HepG2 (cell line): Measurements from ENCODE around the gene SNX22. TPM values are rescaled to one million over a fixed set of nuclear protein-coding genes. Genes with fewer than 3 reads are reported as not detected.

ENCODE experiments used
- CHD4 ChIP-seq: fragments of 200-600 bp; sonication (generic); IDR thresholded peaks from 2 replicates; pipeline ENCODE4 v1.7.0; 2017; ENCODE audit warnings: mild to moderate bottlenecking, low read length, borderline replicate concordance
- HOXA5 ChIP-seq: sonication (generic); formaldehyde crosslinking; IDR thresholded peaks from 2 replicates; pipeline ENCODE4 v1.4.0; 2020; ENCODE audit warnings: missing genetic modification reagents
- JUND ChIP-seq: sonication (generic); formaldehyde crosslinking; IDR thresholded peaks from 2 replicates; pipeline ENCODE4 v1.8.0; 2022; ENCODE audit warnings: mild to moderate bottlenecking, missing genetic modification reagents
- MTF1 ChIP-seq: sonication (generic); formaldehyde crosslinking; IDR thresholded peaks from 2 replicates; pipeline ENCODE4 v1.5.0; 2020; ENCODE audit warnings: missing genetic modification reagents
- MXD4 ChIP-seq: IDR thresholded peaks from 2 replicates; pipeline ENCODE4 v1.6.1; 2016; ENCODE audit warnings: mild to moderate bottlenecking, missing biosample characterization, missing genetic modification reagents
- PRPF4 ChIP-seq: fragments of 200-400 bp; formaldehyde crosslinking; IDR thresholded peaks from 2 replicates; pipeline ENCODE4 v1.6.1; 2016; ENCODE audit warnings: low read length, low read depth; ENCODE audit not compliant: poor library complexity, severe bottlenecking
- SOX6 ChIP-seq, 2 experiments: fragments of 450-650 bp in 1 of 2; sonication (generic) in 1 of 2; formaldehyde crosslinking in 1 of 2; IDR thresholded peaks; 2 replicates each; pipeline versions ENCODE4 v1.4.0 to v1.6.1; 2017 to 2020; ENCODE audit warnings: antibody characterized with exemption in 1 of 2, mild to moderate bottlenecking in 1 of 2, missing genetic modification reagents in 1 of 2
- WIZ ChIP-seq: sonication (generic); formaldehyde crosslinking; IDR thresholded peaks from 2 replicates; pipeline ENCODE4 v1.5.1; 2020; ENCODE audit warnings: mild to moderate bottlenecking, missing genetic modification reagents
- ZFY ChIP-seq: sonication (generic); formaldehyde crosslinking; IDR thresholded peaks from 2 replicates; pipeline ENCODE4 v1.4.0; 2020; ENCODE audit warnings: missing genetic modification reagents
- polyA plus RNA-seq, 8 experiments: library from polyadenylated mRNA; depleted of rRNA in 3 of 8; stranded (reverse) in 7 of 8; unstranded in 1 of 8; fragments of >200 nt; fragmentation: Illumina TruSeq in 4 of 8; extraction: Trizol in 4 of 8; gene quantifications; 2 replicates each; pipeline versions ENCODE4 v1.2.1 to v1.2.3, GENCODE V29; 2011 to 2016; ENCODE audit warnings: low read depth in 4 of 8, missing spikeins in 1 of 8, mixed read lengths in 1 of 8; ENCODE audit not compliant: insufficient read depth in 1 of 8
- total RNA-seq, 5 experiments: library from RNA; depleted of rRNA; stranded (reverse); fragments of >200 nt; fragmentation: Illumina TruSeq; extraction: Trizol; gene quantifications; 2 replicates each; pipeline ENCODE4 v1.2.3, GENCODE V29; 2016; ENCODE audit warnings: low read depth in 1 of 5
- TF ChIP-seq, protein P1 (sequence below): sonication (generic); formaldehyde crosslinking; IDR thresholded peaks from 2 replicates; pipeline ENCODE4 v1.4.0; 2020; ENCODE audit warnings: mild to moderate bottlenecking, missing genetic modification reagents
- TF ChIP-seq, protein P2 (sequence below): sonication (generic); formaldehyde crosslinking; IDR thresholded peaks from 2 replicates; pipeline ENCODE4 v1.4.0; 2020; ENCODE audit warnings: missing genetic modification reagents, low read depth, mild to moderate bottlenecking, borderline replicate concordance
- TF ChIP-seq, protein P3 (sequence below): sonication (generic); formaldehyde crosslinking; IDR thresholded peaks from 2 replicates; pipeline ENCODE4 v1.5.0; 2020; ENCODE audit warnings: missing genetic modification reagents, mild to moderate bottlenecking, borderline replicate concordance
- TF ChIP-seq, protein P4 (sequence below): sonication (generic); formaldehyde crosslinking; IDR thresholded peaks from 2 replicates; pipeline ENCODE4 v1.5.1; 2020; ENCODE audit warnings: missing genetic modification reagents, mild to moderate bottlenecking, borderline replicate concordance

SNX22 gene
- total and polyA plus RNA-seq, 2 of the 13 experiments (the other 11 are each of a cell fraction or from before 2014, with no cell fraction given) = 2.3 to 5.5 TPM

DNA sequence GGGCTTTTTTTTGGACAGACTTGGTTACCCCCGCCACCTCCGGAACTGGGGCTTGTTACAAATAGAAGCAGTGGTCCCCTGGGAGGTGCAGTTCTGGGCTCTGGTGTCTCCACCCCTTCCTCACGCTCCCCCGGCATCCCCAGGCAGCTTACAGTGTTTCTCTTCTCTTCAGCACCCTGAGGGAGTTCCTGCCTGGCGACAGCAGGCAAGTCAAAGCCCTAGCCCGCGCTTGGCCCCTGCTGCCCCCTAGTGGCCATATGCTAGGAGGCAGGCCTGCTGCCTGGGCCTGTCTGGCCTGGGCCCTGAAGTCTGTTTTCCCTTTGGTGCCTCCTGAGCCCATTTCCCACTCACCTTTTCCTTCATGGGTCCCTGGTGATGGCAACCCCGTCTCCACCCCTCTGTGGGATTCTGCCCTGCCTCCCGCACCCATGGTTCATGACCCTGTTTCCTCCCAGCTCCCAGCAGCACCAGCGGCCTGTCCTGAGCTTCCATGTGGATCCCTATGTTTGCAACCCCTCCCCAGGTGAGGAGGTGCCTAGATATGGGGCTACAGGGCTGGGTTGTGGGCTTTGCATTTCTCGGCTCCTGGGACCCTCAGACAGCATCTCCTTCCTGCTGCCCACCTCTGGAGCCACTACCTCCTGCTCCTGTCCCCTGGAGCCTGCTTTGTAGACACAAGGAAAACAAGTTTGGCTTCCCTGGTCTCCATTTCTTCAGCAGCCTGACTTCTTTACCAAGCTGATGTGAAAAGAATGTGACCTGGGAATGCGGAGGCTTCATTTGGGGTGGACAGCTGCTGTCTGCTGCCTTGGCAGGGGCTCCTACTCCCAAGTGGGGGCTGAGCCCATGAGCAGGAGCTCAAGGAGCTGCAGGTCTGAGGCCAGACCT, 2.2 kb downstream of the SNX22 start (continued):
- TF ChIP-seq JUND (CRISPR knock-in tag) (no peak), CHD4 (no peak), MTF1 (CRISPR knock-in tag) (no peak), PRPF4 (no peak), MXD4 (CRISPR knock-in tag) (no peak), ZFY (CRISPR knock-in tag) (peak; percentile 79), SOX6 (IDR thresholded peaks at IDR 0.05) (no peak), SOX6 (CRISPR knock-in tag; IDR thresholded peaks at IDR 0.05) (peak; percentile 44; the same call in 1 of the 2 replicates), WIZ (CRISPR knock-in tag) (no peak), HOXA5 (CRISPR knock-in tag) (no peak)
- TF ChIP-seq, protein P1, sequence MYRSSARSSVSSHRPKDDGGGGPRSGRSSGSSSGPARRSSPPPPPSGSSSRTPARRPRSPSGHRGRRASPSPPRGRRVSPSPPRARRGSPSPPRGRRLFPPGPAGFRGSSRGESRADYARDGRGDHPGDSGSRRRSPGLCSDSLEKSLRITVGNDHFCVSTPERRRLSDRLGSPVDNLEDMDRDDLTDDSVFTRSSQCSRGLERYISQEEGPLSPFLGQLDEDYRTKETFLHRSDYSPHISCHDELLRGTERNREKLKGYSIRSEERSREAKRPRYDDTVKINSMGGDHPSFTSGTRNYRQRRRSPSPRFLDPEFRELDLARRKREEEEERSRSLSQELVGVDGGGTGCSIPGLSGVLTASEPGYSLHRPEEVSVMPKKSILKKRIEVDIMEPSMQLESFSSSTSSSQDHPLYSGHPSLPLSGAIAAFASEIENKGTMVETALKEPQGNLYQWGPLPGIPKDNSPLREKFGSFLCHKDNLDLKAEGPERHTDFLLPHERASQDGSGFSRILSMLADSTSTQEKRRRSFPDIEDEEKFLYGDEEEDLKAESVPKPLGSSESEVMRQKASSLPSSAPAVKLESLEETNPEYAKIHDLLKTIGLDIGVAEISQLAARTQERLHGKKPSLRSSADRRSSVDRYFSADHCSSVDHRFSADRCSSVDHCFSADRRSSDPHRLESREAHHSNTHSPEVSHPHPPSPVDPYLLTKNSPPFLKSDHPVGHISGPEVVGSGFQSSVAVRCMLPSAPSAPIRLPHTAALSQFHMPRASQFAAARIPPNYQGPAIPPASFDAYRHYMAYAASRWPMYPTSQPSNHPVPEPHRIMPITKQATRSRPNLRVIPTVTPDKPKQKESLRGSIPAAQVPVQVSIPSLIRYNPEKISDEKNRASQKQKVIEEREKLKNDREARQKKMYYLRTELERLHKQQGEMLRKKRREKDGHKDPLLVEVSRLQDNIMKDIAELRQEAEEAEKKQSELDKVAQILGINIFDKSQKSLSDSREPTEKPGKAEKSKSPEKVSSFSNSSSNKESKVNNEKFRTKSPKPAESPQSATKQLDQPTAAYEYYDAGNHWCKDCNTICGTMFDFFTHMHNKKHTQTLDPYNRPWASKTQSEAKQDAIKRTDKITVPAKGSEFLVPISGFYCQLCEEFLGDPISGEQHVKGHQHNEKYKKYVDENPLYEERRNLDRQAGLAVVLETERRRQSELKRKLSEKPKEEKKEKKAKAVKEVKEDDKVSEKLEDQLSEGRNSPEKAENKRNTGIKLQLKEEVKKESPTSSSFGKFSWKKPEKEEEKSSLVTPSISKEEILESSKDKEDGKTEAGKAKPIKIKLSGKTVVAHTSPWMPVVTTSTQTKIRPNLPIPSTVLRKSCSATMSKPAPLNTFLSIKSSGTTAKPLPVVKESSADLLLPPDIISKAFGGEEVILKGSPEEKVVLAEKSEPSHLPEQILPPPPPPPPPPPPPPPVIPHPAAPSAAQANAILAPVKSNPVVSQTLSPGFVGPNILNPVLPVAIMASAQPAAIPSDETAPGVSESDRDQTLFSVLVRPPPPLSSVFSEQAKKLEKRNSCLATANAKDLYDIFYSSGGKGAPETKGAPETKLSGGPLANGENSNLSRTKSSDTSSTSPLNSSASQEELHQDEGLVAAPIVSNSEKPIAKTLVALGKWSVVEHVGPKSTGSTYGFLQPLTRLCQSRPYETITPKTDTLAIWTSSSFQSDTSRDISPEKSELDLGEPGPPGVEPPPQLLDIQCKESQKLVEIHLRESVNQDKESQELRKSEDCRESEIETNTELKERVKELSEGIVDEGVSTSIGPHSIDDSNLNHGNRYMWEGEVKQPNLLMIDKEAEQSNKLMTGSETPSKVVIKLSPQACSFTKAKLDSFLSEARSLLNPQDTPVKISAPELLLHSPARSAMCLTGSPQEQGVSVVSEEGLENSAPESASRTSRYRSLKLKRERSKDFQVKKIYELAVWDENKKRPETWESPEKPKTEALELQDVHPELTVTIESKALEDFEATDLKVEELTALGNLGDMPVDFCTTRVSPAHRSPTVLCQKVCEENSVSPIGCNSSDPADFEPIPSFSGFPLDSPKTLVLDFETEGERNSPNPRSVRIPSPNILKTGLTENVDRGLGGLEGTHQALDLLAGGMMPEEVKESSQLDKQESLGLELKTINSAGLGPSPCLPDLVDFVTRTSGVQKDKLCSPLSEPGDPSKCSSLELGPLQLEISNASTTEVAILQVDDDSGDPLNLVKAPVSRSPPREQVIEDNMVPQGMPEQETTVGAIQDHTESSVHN (CRISPR knock-in tag) = no peak
- TF ChIP-seq, protein P2, sequence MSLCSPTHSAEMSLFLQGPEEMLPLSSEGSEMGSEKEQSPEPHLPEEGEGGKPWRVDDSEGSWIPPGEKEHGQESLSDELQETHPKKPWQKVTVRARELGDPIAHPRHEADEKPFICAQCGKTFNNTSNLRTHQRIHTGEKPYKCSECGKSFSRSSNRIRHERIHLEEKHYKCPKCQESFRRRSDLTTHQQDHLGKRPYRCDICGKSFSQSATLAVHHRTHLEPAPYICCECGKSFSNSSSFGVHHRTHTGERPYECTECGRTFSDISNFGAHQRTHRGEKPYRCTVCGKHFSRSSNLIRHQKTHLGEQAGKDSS (CRISPR knock-in tag) = no peak; the same call in 1 of the 2 replicates
- TF ChIP-seq, protein P3, sequence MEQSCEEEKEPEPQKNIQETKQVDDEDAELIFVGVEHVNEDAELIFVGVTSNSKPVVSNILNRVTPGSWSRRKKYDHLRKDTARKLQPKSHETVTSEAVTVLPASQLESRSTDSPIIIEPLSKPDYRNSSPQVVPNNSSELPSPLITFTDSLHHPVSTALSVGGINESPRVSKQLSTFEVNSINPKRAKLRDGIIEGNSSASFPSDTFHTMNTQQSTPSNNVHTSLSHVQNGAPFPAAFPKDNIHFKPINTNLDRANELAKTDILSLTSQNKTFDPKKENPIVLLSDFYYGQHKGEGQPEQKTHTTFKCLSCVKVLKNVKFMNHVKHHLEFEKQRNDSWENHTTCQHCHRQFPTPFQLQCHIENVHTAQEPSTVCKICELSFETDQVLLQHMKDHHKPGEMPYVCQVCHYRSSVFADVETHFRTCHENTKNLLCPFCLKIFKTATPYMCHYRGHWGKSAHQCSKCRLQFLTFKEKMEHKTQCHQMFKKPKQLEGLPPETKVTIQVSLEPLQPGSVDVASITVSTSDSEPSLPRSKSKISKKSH = no peak
- TF ChIP-seq, protein P4, sequence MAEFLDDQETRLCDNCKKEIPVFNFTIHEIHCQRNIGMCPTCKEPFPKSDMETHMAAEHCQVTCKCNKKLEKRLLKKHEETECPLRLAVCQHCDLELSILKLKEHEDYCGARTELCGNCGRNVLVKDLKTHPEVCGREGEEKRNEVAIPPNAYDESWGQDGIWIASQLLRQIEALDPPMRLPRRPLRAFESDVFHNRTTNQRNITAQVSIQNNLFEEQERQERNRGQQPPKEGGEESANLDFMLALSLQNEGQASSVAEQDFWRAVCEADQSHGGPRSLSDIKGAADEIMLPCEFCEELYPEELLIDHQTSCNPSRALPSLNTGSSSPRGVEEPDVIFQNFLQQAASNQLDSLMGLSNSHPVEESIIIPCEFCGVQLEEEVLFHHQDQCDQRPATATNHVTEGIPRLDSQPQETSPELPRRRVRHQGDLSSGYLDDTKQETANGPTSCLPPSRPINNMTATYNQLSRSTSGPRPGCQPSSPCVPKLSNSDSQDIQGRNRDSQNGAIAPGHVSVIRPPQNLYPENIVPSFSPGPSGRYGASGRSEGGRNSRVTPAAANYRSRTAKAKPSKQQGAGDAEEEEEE (CRISPR knock-in tag) = no peak
